ENCODE results near the gene PYCR2.

The PYCR2 gene

DNA sequence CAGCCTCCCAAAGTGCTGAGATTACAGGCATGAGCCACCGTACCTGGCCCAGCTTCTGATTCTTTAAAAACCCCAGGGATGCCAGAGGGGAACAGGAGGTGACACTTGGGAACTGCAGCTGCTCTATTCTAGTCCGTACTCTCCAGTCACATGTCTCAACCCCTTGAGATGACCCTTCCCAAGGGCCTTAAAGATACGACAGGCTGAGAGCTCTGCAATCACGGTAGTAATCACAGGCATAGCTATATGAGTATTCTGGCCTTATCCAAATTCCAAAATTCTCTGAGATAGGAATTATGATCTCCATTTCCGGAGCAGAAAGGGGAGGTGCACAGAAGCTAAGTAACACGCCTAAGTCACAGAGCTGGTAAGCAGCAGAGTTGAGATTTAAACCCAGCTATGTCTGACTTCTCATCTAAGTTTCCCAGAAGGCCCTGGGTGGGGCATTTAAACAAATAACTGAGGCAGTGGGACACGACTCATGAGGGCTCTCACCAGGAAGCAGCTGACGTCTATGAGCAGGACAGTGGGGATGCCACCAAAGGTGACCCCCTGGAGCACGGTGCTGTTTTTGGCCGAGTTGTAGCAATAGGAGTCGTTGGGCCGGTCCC lies 47.0 kb downstream of the PYCR2 start:
- DNase-seq = peak; percentile 13

DNA sequence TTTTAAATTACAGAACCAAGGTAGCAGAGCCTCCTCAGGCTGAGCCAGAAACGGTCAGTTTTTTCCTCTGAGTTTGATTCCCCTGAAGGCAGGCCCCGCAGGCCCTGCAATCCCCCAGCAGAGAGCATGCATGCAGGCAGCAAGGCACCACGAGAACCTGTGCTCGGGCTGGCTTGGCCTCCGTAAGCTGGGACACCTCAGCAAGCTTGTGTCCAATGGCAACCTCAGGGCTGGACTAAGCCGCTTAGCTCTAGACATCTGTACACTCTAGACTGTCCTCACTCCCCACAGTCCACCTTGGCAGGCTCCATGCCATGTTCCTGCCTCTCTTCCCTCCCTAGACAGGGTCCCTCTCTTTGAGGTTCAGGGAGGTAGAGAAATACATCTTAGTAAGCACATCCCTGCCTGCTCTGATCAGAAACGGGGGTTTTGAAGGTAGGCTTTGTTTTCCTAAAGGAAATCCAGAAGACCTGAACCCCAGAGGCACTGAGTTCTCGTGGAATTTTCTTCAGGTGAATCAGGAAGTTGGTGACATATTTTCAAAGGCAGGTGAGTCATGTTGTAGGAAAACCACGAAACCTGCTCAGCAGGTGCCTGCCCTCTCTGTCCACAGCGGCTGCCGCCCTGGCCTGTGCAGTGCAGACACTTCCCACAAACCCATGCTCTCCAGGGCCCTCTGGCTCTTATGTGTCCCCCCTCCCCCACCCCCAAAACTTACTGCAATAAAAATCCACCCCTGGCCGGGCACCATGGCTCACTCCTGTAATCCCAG lies 48.8 kb downstream of the PYCR2 start:
- DNase-seq = no peak

DNA sequence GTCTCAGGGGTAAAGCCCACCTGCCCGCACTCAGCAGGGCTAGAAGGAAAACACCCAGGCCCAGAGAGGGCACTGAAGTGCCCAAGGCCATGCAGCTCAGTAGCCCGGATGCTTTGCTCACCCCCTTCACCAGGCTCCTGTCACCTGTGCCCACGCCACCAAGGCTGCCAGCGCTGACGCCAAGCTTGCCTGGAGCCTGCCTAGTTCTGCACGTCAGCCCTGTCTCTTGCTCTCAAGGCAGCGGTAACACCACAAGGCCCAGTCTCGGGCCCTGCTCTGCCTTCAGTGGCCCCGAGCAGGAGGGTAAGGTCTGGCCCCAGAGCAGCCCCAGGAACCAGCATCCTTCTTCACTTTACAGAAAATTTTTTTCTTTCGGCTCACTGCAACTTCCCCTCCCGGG lies 49.6 kb downstream of the PYCR2 start:
- no peak for DNase-seq

DNA sequence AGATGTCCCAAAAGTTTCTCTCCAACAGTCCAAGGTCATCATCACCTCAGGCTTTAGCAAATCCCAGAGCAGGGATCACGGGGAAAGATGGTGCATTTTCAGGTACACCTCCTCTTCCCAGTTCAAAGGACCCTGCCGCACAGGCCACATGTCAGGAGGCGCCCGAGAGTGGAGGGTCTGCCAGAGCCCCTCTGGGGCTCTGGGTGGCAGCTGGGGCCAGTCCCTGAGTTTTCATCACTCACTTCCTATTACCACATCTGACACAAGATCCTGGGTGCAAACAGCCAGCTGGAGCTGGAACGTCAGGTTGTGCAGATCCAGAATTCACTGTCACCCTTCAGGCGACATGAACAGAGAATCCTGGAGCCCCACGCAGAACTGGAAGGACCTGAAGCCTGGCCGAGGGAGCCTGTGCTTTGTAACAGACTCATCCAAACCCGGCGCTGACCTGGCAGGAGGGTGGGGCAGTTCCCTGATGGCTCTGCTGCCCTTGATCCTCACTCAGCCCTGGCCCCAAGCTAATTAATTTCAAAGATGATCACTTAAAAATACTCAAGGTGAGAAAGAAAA lies 50.7 kb downstream of the PYCR2 start:
- DNase-seq = no peak

DNA sequence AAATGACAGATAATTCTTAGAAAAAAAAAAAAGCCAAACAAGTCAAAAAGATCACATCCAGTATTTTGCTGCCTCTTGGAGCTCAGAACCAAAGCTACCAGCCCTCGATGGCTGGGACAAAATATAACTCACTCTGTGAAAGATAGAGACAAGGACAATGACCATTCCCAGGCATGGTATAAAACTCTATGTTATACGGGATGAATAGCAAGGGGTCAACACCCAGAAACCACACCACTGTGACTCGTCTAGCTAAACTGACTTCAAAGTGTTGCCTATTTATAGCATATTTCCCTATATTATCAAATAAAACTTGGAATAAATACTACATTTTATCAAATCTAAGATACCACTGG lies 52.0 kb downstream of the PYCR2 start:
- DNase-seq = no peak

DNA sequence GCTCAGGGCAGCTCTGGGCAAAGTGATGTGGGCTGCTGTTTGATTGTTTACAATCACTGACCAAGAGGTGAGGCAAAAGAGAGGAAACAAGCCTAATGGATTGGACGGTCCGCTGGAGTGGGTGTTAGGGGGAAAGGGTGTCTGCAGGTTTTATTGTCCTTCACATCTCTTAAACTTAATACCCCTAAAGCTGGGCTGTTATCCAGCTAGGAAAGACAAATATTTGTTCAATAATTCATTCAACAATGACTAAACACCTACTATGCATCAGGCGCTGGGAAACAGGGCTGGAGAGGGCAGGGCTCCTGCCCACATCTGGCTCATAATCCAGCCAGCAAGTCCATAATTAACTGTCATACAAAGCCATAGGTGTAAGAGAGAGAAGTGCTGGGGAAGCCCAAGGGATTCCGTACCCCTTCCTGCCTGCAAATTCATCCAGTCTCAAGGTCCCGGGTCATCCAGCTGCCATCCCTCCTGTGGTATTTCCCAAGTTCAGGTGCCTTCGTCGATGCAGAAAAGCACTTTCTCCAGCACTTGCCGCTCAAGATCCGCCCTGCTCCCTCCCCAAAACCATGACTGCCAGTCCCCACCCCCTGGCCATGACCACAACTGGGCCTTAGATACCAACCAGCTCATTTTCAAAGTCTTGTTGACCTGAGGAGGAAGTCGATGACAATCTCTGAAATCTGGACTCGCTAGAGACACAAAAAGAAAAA lies 52.5 kb downstream of the PYCR2 start:
- peak; percentile 28 for DNase-seq

DNA sequence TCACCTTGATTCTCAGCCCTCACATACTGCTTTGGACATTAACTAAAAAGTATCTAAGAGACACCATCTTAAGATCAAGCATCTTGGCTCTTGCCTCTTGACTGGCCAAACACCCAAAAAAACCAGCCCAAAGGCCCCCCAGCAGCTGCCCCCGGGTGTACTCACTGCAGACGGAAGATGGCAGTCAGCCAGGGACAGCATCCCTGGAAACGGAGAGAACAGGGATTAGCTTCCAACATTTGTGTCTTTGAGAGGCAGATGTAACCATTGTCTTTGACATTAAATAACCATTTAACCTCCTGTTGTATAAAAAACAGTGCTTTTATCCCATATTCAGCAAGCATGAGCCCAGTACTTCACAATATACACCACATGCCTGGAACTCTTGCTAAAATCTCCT lies 53.1 kb downstream of the PYCR2 start:
- no peak for DNase-seq
